Transverse colon (tissue), 4 donors: Measurements from ENCODE around the gene ANKFN1. TPM values are rescaled to one million over a fixed set of nuclear protein-coding genes. Genes with fewer than 3 reads are reported as not detected.

Source experiments
- DNase-seq: peaks from one replicate; pipeline ENCODE4 v3.0.0-alpha.2; 2019
- H3K27ac ChIP-seq, 4 donors: fragments of 200-600 bp; sonication (generic); 2 replicates each; pipeline ENCODE4 v1.5.1; 2016 to 2018; ENCODE audit warnings: inconsistent platforms in 4 of 4
- H3K27me3 ChIP-seq: fragments of 200-600 bp; sonication (generic); 2 replicates; pipeline ENCODE4 v1.5.1; 2017; ENCODE audit warnings: inconsistent platforms
- H3K36me3 ChIP-seq, 4 donors: fragments of 200-600 bp; sonication (generic); 2 replicates each; pipeline ENCODE4 v1.5.1; 2017 to 2019; ENCODE audit warnings: inconsistent platforms in 4 of 4
- H3K4me1 ChIP-seq, 4 donors: fragments of 200-600 bp; sonication (generic); 2 replicates each; pipeline ENCODE4 v1.5.1; 2017 to 2020; ENCODE audit warnings: inconsistent platforms in 4 of 4
- H3K4me3 ChIP-seq, 4 donors: fragments of 200-600 bp; sonication (generic); 1 replicate in 1 of 4; 2 replicates in 3 of 4; pipeline versions ENCODE4 v1.5.1 to v1.6.1; 2017 to 2019; ENCODE audit warnings: inconsistent platforms in 4 of 4
- H3K9me3 ChIP-seq, 2 donors: fragments of 200-600 bp; sonication (generic); 2 replicates each; pipeline ENCODE4 v1.5.1; 2017 to 2019; ENCODE audit warnings: inconsistent platforms in 2 of 2
- CTCF ChIP-seq, 5 experiments: fragments of 200-600 bp in 3 of 5; fragments of 450-650 bp in 2 of 5; sonication (generic) in 3 of 5; IDR thresholded peaks; 1 replicate in 2 of 5; 2 replicates in 3 of 5; pipeline ENCODE4 v1.5.1; 2016 to 2017; ENCODE audit warnings: antibody characterized with exemption in 5 of 5, inconsistent platforms in 3 of 5, mild to moderate bottlenecking in 2 of 5, moderate library complexity in 1 of 5
- EP300 ChIP-seq: sonication (generic); formaldehyde crosslinking; IDR thresholded peaks from one replicate; pipeline ENCODE4 v1.6.1; 2017; ENCODE audit warnings: antibody characterized with exemption, low read depth
- POLR2A ChIP-seq: fragments of 450-650 bp; IDR thresholded peaks from one replicate; pipeline ENCODE4 v1.6.1; 2016; ENCODE audit warnings: antibody characterized with exemption, mild to moderate bottlenecking, moderate library complexity
- POLR2AphosphoS5 ChIP-seq, 3 donors: sonication (generic); formaldehyde crosslinking; IDR thresholded peaks; one replicate each; pipeline ENCODE4 v1.6.1; 2016; ENCODE audit warnings: antibody characterized with exemption in 3 of 3
- WGBS, 2 donors: methylation state at CpG; one replicate each; pipeline ENCODE4 v1.1.5; 2018; ENCODE audit warnings: low coverage in 1 of 2; 5-methylcytosine and 5-hydroxymethylcytosine counted together
- in situ Hi-C, 4 donors: fragments of 200-750 bp; cut with MboI; loops; one replicate each; pipeline versions ENCODE4 v1.15.0 to v1.15.1; 2017; ENCODE audit warnings: low sequenced_read_pairs in 3 of 4, low pct_ligation_motif_present in 1 of 4, low pct_unique_long_range_greater_than_20kb in 1 of 4
- intact Hi-C: fragments of 100-400 bp; cut with DNase I; formaldehyde crosslinking; loops from one replicate; pipeline ENCODE4 v1.15.1; 2023; ENCODE audit warnings: low total_unique reads
- total RNA-seq, 4 donors: library from RNA; depleted of rRNA; stranded (reverse); fragments of >200 nt; gene quantifications; one replicate each; pipeline ENCODE4 v1.1.0, GENCODE V29; 2016

ANKFN1 gene
- total RNA-seq, 4 donors from 2014 or later = 1.2 TPM; not detected in 3

- DNase-seq = no peak
- WGBS, 2 donors = 40% methylated on average over 1 of the region's 1 CpG
- Histone ChIP-seq H3K36me3 (no peaks in the 10 kb centered on the region), H3K27ac (no peak overlapping the region), H3K9me3 (no peaks in the 10 kb centered on the region), H3K4me1 (peaks cover 0 to 10% (median 0%) of the 10 kb centered on the region in 4 donors), H3K4me3 (no peak overlapping the region), H3K27me3 (no peaks in the 10 kb centered on the region)
- in situ Hi-C loops (no loop called here), intact Hi-C loops (no loop called here)
- TF ChIP-seq CTCF (IDR thresholded peaks at IDR 0.05) = no peak
- TF ChIP-seq POLR2A = no peak
- TF ChIP-seq POLR2AphosphoS5 (IDR thresholded peaks at IDR 0.05) = no peak
- TF ChIP-seq EP300 = no peak
Observed at GRCh38 chr17:56292010-56292409, 138.7 kb downstream of the ANKFN1 start.

- Histone ChIP-seq H3K9me3 (no peaks in the 10 kb centered on the region), H3K36me3 (no peaks in the 10 kb centered on the region), H3K27ac (no peak overlapping the region), H3K4me1 (peaks cover 0 to 10% (median 0%) of the 10 kb centered on the region in 4 donors), H3K27me3 (no peaks in the 10 kb centered on the region), H3K4me3 (no peak overlapping the region)
- no peak for DNase-seq
- in situ Hi-C loops (no loop called here), intact Hi-C loops (no loop called here)
- TF ChIP-seq POLR2AphosphoS5 (IDR thresholded peaks at IDR 0.05) = no peak
- no peak for TF ChIP-seq CTCF (IDR thresholded peaks at IDR 0.05)
- TF ChIP-seq POLR2A = no peak
- no peak for TF ChIP-seq EP300
Observed at GRCh38 chr17:56292578-56292977, 139.3 kb downstream of the ANKFN1 start.

- H3K27me3 ChIP-seq = no peaks in the 10 kb centered on the region
- no peak for TF ChIP-seq POLR2A
- no peak for TF ChIP-seq POLR2AphosphoS5 (IDR thresholded peaks at IDR 0.05)
- no peak for TF ChIP-seq EP300
- no peak for TF ChIP-seq CTCF (IDR thresholded peaks at IDR 0.05)
- intact Hi-C loops = no loop called here
- no peak overlapping the region for H3K27ac ChIP-seq
- in situ Hi-C loops = no loop called here
- no peak for DNase-seq
- H3K9me3 ChIP-seq = no peaks in the 10 kb centered on the region
- no peaks in the 10 kb centered on the region for H3K36me3 ChIP-seq
- H3K4me1 ChIP-seq = no peaks in the 10 kb centered on the region
- H3K4me3 ChIP-seq = no peak overlapping the region
- WGBS, 2 donors = 21 to 28% methylated on average over 3 to 7 of the region's 7 CpGs
Observed at GRCh38 chr17:56297184-56297583, 143.9 kb downstream of the ANKFN1 start.

GRCh38 chr17:56298846-56299245 lies 145.6 kb downstream of the ANKFN1 start:
- H3K4me1 ChIP-seq = no peaks in the 10 kb centered on the region
- no peaks in the 10 kb centered on the region for H3K9me3 ChIP-seq
- intact Hi-C loops = no loop called here
- no peak overlapping the region for H3K27ac ChIP-seq
- H3K36me3 ChIP-seq = no peaks in the 10 kb centered on the region
- TF ChIP-seq EP300 (no peak), CTCF (IDR thresholded peaks at IDR 0.05) (no peak), POLR2A (no peak)
- no peak for DNase-seq
- no peaks in the 10 kb centered on the region for H3K27me3 ChIP-seq
- H3K4me3 ChIP-seq = no peak overlapping the region
- 41 to 45% methylated on average over 1 of the region's 1 CpG for WGBS, 2 donors
- in situ Hi-C loops = no loop called here
